H1 (cell line): ENCODE data around the gene TRIM46. TPM values are rescaled to one million over a fixed set of nuclear protein-coding genes. Genes with fewer than 3 reads are reported as not detected.
"Not testable (repeated sequence)": the region's sequence is repeated elsewhere in the genome, so short reads cannot be mapped to it uniquely, and the experiment has no call there.

Experiments used
- CTCF ChIA-PET: fragments of 300-600 bp; sonication (Branson Sonifier 250); formaldehyde crosslinking; loops from one replicate; lab custom pipeline; 2021; ENCODE audit not compliant: partially characterized antibody; lab: Charles Lee
- POLR2A ChIA-PET: fragments of 300-600 bp; sonication (Branson Sonifier 250); formaldehyde crosslinking; loops from one replicate; lab custom pipeline; 2021; ENCODE audit warnings: inconsistent platforms; ENCODE audit not compliant: partially characterized antibody; lab: Charles Lee
- DNase-seq, 2 experiments: peaks; one replicate each; pipeline versions ENCODE4 v3.0.0 to v3.0.0-alpha.2; 2010 to 2022; ENCODE audit warnings: low spot score in 2 of 2, low read depth in 1 of 2, mixed read lengths in 1 of 2
- FAIRE-seq: peaks from 2 replicates; lab custom pipeline; 2011; peaks lifted over from hg19 to GRCh38; lab: Jason Lieb, UNC
- H2AFZ ChIP-seq: 2 replicates; pipeline ENCODE4 v1.8.1; 2012; ENCODE audit warnings: low read length, inconsistent platforms
- H2AK5ac ChIP-seq: 2 replicates; pipeline ENCODE4 v1.6.1; 2013; ENCODE audit warnings: low read depth, low read length
- H2BK120ac ChIP-seq: replicated peaks from 2 replicates; pipeline ENCODE3; 2013; ENCODE audit warnings: low read depth, low read length, inconsistent platforms
- H2BK12ac ChIP-seq: 2 replicates; pipeline ENCODE4 v1.6.1; 2013; ENCODE audit warnings: low read depth, low read length
- H2BK15ac ChIP-seq: 2 replicates; pipeline ENCODE4 v1.6.1; 2013; ENCODE audit warnings: low read length
- H2BK20ac ChIP-seq: 2 replicates; pipeline ENCODE4 v1.6.1; 2013; ENCODE audit warnings: low read length
- H2BK5ac ChIP-seq: 2 replicates; pipeline ENCODE4 v1.6.1; 2013; ENCODE audit warnings: low read depth, low read length
- H3K14ac ChIP-seq: 2 replicates; pipeline ENCODE4 v1.6.1; 2013; ENCODE audit warnings: inconsistent platforms; ENCODE audit not compliant: insufficient read length
- H3K18ac ChIP-seq: 2 replicates; pipeline ENCODE4 v1.6.1; 2013; ENCODE audit warnings: low read length; ENCODE audit errors: extremely low read depth
- H3K23ac ChIP-seq: 2 replicates; pipeline ENCODE4 v1.6.1; 2013; ENCODE audit warnings: inconsistent platforms; ENCODE audit not compliant: insufficient read length
- H3K23me2 ChIP-seq: 2 replicates; pipeline ENCODE4 v1.6.1; 2013; ENCODE audit warnings: low read depth, low read length
- H3K27ac ChIP-seq: 2 replicates; pipeline ENCODE4 v1.6.1; 2011; ENCODE audit warnings: low read depth, low read length, inconsistent platforms
- H3K27me3 ChIP-seq, 4 experiments: replicated peaks in 1 of 4; 1 replicate in 1 of 4; 2 replicates in 3 of 4; pipeline versions ENCODE4 v1.6.1 to v1.8.1; 2011 to 2013; ENCODE audit warnings: low read length in 3 of 4, mild to moderate bottlenecking in 3 of 4, inconsistent platforms in 2 of 4, mixed read lengths in 2 of 4, moderate library complexity in 1 of 4; ENCODE audit not compliant: control insufficient read depth in 3 of 4, insufficient read depth in 3 of 4; ENCODE audit errors: extremely low read depth in 1 of 4
- H3K36me3 ChIP-seq, 4 experiments: 2 replicates each; pipeline versions ENCODE4 v1.6.1 to v1.8.1; 2011 to 2013; ENCODE audit warnings: mild to moderate bottlenecking in 4 of 4, low read length in 3 of 4, moderate library complexity in 2 of 4, control low read depth in 1 of 4, inconsistent platforms in 1 of 4; ENCODE audit not compliant: insufficient read depth in 4 of 4, control insufficient read depth in 2 of 4
- H3K4ac ChIP-seq: replicated peaks from 2 replicates; pipeline ENCODE3; 2013; ENCODE audit warnings: low read length, low read depth, mixed read lengths, inconsistent platforms; ENCODE audit not compliant: insufficient read length
- H3K4me1 ChIP-seq, 4 experiments: replicated peaks in 1 of 4; 1 replicate in 1 of 4; 2 replicates in 3 of 4; pipeline versions ENCODE4 v1.6.1 to v1.8.1; 2011 to 2013; ENCODE audit warnings: low read length in 3 of 4, inconsistent platforms in 2 of 4, mixed read lengths in 1 of 4; ENCODE audit not compliant: insufficient read depth in 4 of 4, control insufficient read depth in 3 of 4
- H3K4me2 ChIP-seq, 2 experiments: 2 replicates each; pipeline versions ENCODE4 v1.6.1 to v1.8.1; 2011 to 2013; ENCODE audit warnings: low read depth in 2 of 2, low read length in 2 of 2, control low read depth in 1 of 2, inconsistent platforms in 1 of 2, mild to moderate bottlenecking in 1 of 2; ENCODE audit not compliant: insufficient read depth in 1 of 2
- H3K4me3 ChIP-seq, 4 experiments: fragments of 200-600, 300-600 bp in 1 of 4; sonication (generic), shearing (Covaris generic), sonication (Bioruptor Twin) in 1 of 4; 2 replicates each; pipeline versions ENCODE4 v1.5.1 to v1.8.1; 2011 to 2016; ENCODE audit warnings: low read length in 4 of 4, low read depth in 3 of 4, control low read depth in 2 of 4, inconsistent platforms in 2 of 4, mild to moderate bottlenecking in 2 of 4, mixed read lengths in 1 of 4, moderate library complexity in 1 of 4; ENCODE audit not compliant: insufficient read depth in 2 of 4; ENCODE audit errors: extremely low read depth in 1 of 4
- H3K56ac ChIP-seq: replicated peaks from 2 replicates; pipeline ENCODE3; 2013; ENCODE audit warnings: low read depth, mild to moderate bottlenecking, mixed read lengths, low read length, inconsistent platforms; ENCODE audit not compliant: insufficient read length
- H3K79me1 ChIP-seq: 2 replicates; pipeline ENCODE4 v1.6.1; 2013; ENCODE audit warnings: low read depth, low read length, control low read depth
- H3K79me2 ChIP-seq, 2 experiments: 2 replicates each; pipeline versions ENCODE4 v1.6.1 to v1.8.1; 2012 to 2013; ENCODE audit warnings: low read length in 2 of 2, mild to moderate bottlenecking in 2 of 2, inconsistent platforms in 1 of 2; ENCODE audit not compliant: insufficient read depth in 2 of 2, control insufficient read depth in 1 of 2
- H3K9ac ChIP-seq, 4 experiments: replicated peaks in 1 of 4; 1 replicate in 1 of 4; 2 replicates in 3 of 4; pipeline versions ENCODE4 v1.6.1 to v1.8.1; 2011 to 2013; ENCODE audit warnings: low read depth in 3 of 4, low read length in 3 of 4, control low read depth in 2 of 4, mild to moderate bottlenecking in 2 of 4, moderate library complexity in 2 of 4, inconsistent platforms in 1 of 4; ENCODE audit errors: extremely low read depth in 1 of 4
- H3K9me3 ChIP-seq, 2 experiments: 2 replicates each; pipeline versions ENCODE4 v1.6.1 to v1.8.1; 2012 to 2013; ENCODE audit warnings: mild to moderate bottlenecking in 2 of 2, moderate library complexity in 2 of 2, control low read depth in 1 of 2, inconsistent platforms in 1 of 2, low read depth in 1 of 2, low read length in 1 of 2, mixed read lengths in 1 of 2; ENCODE audit not compliant: insufficient read depth in 2 of 2
- H4K20me1 ChIP-seq, 2 experiments: replicated peaks in 1 of 2; 2 replicates each; pipeline versions ENCODE3 to v1.8.1; 2011 to 2013; ENCODE audit warnings: inconsistent platforms in 2 of 2, low read length in 2 of 2, mild to moderate bottlenecking in 1 of 2; ENCODE audit not compliant: insufficient read depth in 2 of 2, control insufficient read depth in 1 of 2
- H4K5ac ChIP-seq: 2 replicates; pipeline ENCODE4 v1.6.1; 2013; ENCODE audit warnings: low read length, low read depth, mixed read lengths, inconsistent platforms; ENCODE audit not compliant: insufficient read length
- H4K8ac ChIP-seq: 2 replicates; pipeline ENCODE4 v1.8.0; 2013; ENCODE audit warnings: mild to moderate bottlenecking, moderate library complexity, low read length, inconsistent platforms; ENCODE audit not compliant: insufficient read depth; ENCODE audit errors: extremely low read depth
- H4K91ac ChIP-seq: replicated peaks from 2 replicates; pipeline ENCODE3; 2013; ENCODE audit warnings: low read length, mixed read lengths, inconsistent platforms; ENCODE audit not compliant: insufficient read length
- BRCA1 ChIP-seq: IDR thresholded peaks from 2 replicates; pipeline ENCODE4 v1.6.1; 2012; ENCODE audit warnings: low read depth, low read length, improper control_type of control experiment
- CBX8 ChIP-seq: fragments of 300-800, 300-1000 bp; sonication (generic); IDR thresholded peaks from 2 replicates; pipeline ENCODE4 v1.7.1; 2016; ENCODE audit warnings: low read depth, low read length, borderline replicate concordance
- HDAC2 ChIP-seq, 2 experiments: fragments of 300-600 bp in 1 of 2; sonication (generic) in 1 of 2; IDR thresholded peaks; 2 replicates each; pipeline ENCODE4 v1.6.1; 2011 to 2012; ENCODE audit warnings: low read depth in 2 of 2, low read length in 2 of 2, mild to moderate bottlenecking in 2 of 2, moderate library complexity in 2 of 2, borderline replicate concordance in 1 of 2, inconsistent platforms in 1 of 2
- RNF2 ChIP-seq: fragments of 200-900, 300-1000 bp; sonication (generic); IDR thresholded peaks from 2 replicates; pipeline ENCODE4 v1.7.1; 2016; ENCODE audit warnings: borderline replicate concordance, low read depth, mild to moderate bottlenecking, antibody characterized with exemption, low read length; ENCODE audit not compliant: poor library complexity, severe bottlenecking; ENCODE audit errors: missing control alignments
- SP1 ChIP-seq: IDR thresholded peaks from 2 replicates; pipeline ENCODE4 v1.6.1; 2011; ENCODE audit warnings: low read depth, low read length
- SP2 ChIP-seq: IDR thresholded peaks from 2 replicates; pipeline ENCODE4 v1.6.1; 2012; ENCODE audit warnings: mild to moderate bottlenecking, low read length, inconsistent platforms
- USF2 ChIP-seq: IDR thresholded peaks from 2 replicates; pipeline ENCODE4 v1.6.1; 2011; ENCODE audit warnings: low read length, improper control_type of control experiment
- YY1 ChIP-seq: IDR thresholded peaks from 2 replicates; pipeline ENCODE4 v1.6.1; 2011; ENCODE audit warnings: low read depth, mild to moderate bottlenecking, low read length
- WGBS, 2 experiments: shearing (Covaris generic) in 1 of 2; methylation state at CpG; one replicate each; pipeline versions ENCODE4 v1.1.6 to v1.1.7; 2013 to 2015; ENCODE audit warnings: low lambda C conversion rate in 2 of 2, mixed read lengths in 2 of 2, inconsistent platforms in 1 of 2, low coverage in 1 of 2, missing lambda C conversion rate in 1 of 2; ENCODE audit not compliant: insufficient replicate concordance in 2 of 2, insufficient coverage in 1 of 2, insufficient read length in 1 of 2; ENCODE audit errors: extremely low coverage in 1 of 2, missing lambda C conversion rate in 1 of 2; 5-methylcytosine and 5-hydroxymethylcytosine counted together
- polyA plus RNA-seq, 7 experiments: library from polyadenylated mRNA; depleted of rRNA in 3 of 7; stranded (reverse) in 5 of 7; unstranded in 2 of 7; fragments of >200 nt in 5 of 7; fragments of 200-250 nt in 2 of 7; gene quantifications; 1 replicate in 5 of 7; 2 replicates in 1 of 7; 4 replicates in 1 of 7; pipeline versions ENCODE4 v1.2.1 to v1.2.3, GENCODE V29; 2011 to 2013; ENCODE audit warnings: missing spikeins in 2 of 7, mixed read lengths in 2 of 7
- total RNA-seq: library from RNA; stranded (reverse); fragmentation: NEBNext Ultra II Directional; extraction: Animal tissue kit (Norgen Biotek cat#: 25700); gene quantifications from 2 replicates; pipeline ENCODE4 v1.2.1, GENCODE V29; 2021

TRIM46 gene
- total and polyA plus RNA-seq, 2 of the 8 experiments (the other 6 are each of a cell fraction or from before 2014, with no cell fraction given): 15.5 to 21.6 TPM

GRCh38 chr1:155219592-155220031, 46.0 kb downstream of the TRIM46 start (continued):
- peak; percentile 99 for TF ChIP-seq YY1
- TF ChIP-seq RNF2: no peak
- peak; percentile 97 for TF ChIP-seq USF2
- no peak for TF ChIP-seq BRCA1
- no peak for TF ChIP-seq SP2
- no peak for TF ChIP-seq SP1
- TF ChIP-seq CBX8: no peak
- TF ChIP-seq HDAC2 (IDR thresholded peaks at IDR 0.05; ENCODE audit: borderline replicate concordance in 1 of 2, low read depth in 2 of 2, low read length in 2 of 2): no peak

GRCh38 chr1:155220211-155220965, 46.7 kb downstream of the TRIM46 start:
- H2BK5ac ChIP-seq, H3K23ac ChIP-seq, H2BK20ac ChIP-seq, H2BK120ac ChIP-seq, H3K36me3 ChIP-seq, H3K56ac ChIP-seq, H3K27me3 ChIP-seq, H3K9ac ChIP-seq, H4K5ac ChIP-seq, H4K91ac ChIP-seq, H2AK5ac ChIP-seq, H3K9me3 ChIP-seq, H3K79me1 ChIP-seq, H3K14ac ChIP-seq, H3K4me2 ChIP-seq, H3K4ac ChIP-seq, H2AFZ ChIP-seq, DNase-seq, H3K27ac ChIP-seq, H3K4me3 ChIP-seq, FAIRE-seq, H4K20me1 ChIP-seq, H2BK15ac ChIP-seq, H3K18ac ChIP-seq, H3K23me2 ChIP-seq, H3K79me2 ChIP-seq, H3K4me1 ChIP-seq, H4K8ac ChIP-seq, H2BK12ac ChIP-seq: not testable (repeated sequence)
- ChIA-PET CTCF (interaction anchor here (2.5 kb wide), 1 partner anchor 13 kb away, joined by 16 read pairs; the partner anchor contains the start of genes MTX1 and THBS3), POLR2A (interaction anchor here (0.9 to 11.9 kb wide), 7 partner anchors 9 to 102 kb away, joined by 3 to 235 read pairs (median 5); partner anchors contain the start of genes KRTCAP2, MTX1, SCAMP3 and THBS3)
- WGBS, 2 experiments: 94% methylated on average over 10 of the region's 10 CpGs; no CpG with 5 or more reads in 1 of the 2 experiments
